IPS-18c (cell line): ENCODE measurements around the gene HDLBP.
"Not testable (repeated sequence)": the region's sequence is repeated elsewhere in the genome, so short reads cannot be mapped to it uniquely, and the experiment has no call there.

Experiments
- H3K4me3 ChIP-seq: 2 replicates; pipeline ENCODE4 v1.7.0; 2013; ENCODE audit warnings: low read depth, mild to moderate bottlenecking, low read length, moderate library complexity; ENCODE audit not compliant: insufficient read depth
- H3K9me3 ChIP-seq: one replicate; pipeline ENCODE4 v1.6.1; 2013; ENCODE audit warnings: mild to moderate bottlenecking, low read length, moderate library complexity; ENCODE audit not compliant: control insufficient read depth, insufficient read depth

HDLBP gene

DNA sequence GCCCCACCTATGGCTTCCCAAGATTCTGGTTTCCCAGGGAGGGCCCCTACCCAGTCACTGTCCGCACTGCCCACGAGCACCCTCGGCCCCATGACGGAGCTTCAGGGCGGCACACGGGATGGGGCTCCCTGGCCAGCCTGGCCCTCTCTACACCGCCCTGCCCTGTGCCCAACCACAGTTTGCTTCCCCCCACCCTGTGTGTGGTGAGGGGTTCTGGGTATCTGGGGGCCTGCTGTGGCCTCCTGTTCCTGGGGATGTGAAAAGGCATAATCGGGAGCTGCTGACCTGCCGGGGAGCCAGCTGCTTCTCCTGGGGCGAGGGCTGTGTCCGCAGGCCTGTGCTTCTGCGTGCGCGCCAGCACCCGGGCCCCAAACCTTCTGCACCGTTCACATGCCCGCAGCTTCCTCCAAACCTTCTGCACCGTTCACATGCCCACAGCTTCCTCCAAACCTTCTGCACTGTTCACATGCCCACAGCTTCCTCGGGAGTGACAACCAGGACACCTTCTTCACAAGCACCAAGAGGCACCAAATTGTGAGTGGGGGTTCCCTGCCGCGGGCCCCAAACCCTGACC, 114.6 kb downstream of the HDLBP start:
- peaks cover 3% of the 10 kb centered on the region for H3K9me3 ChIP-seq
- no peak overlapping the region for H3K4me3 ChIP-seq

DNA sequence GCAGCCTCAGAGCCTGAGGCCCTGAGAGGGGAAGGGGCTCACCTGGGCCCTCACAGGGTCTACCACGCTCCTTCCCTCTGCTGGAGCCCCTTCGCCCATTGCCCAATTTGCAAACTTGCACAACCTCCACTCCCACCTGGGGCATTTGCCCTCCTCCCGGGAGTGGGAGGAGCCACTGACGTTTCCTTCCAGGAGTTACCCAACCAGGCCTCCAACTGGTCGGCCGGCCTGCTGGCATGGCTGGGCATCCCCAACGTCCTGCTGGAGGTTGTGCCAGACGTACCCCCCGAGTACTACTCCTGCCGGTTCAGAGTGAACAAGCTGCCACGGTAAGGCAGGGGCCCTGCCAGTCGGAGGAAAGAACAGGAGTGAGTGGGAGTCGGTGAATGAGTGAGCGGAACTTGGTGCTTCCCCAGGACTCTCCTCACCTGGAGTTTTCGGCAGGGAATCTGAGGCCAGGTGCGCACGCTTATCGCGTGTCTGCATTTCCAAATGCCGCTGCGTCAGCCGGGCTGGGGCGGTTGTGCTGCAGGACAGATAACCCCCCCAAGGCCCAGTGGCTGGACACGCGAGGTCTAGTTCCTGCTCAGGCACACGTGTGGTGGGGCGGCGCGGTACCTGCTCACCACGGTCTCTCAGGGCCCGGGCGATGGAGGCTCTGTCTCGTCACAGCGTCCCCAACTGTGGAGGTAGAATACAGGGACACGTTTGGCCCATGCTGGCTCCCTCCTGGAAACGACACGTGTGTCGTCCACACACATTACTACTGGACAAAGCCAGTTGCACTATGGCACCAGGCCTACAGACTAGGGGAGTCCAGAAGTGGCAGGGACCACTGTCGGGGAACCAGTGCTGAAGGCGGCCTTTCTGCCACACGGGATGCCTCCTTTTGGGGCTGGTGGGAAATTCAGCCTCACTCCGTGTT, 115.3 kb downstream of the HDLBP start:
- no peak overlapping the region for H3K4me3 ChIP-seq

DNA sequence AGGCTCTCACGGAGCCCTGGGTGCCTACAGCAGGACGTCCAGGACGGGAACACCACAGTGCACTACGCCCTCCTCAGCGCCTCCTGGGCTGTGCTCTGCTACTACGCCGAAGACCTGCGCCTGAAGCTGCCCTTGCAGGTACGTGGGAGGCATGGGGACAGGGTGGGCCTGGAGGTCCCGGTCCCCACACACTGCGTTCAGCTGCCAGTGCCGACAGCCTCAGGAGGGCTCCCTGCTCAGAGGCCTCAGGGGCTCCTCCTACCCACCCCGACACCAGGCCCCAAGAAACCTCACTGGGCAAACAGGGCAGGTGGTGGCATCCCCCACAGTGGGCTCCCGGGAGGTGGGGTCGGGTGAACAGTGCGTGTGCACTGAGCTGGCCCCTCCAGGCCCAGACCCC, 116.2 kb downstream of the HDLBP start:
- Histone ChIP-seq H3K9me3 (peaks cover 3% of the 10 kb centered on the region), H3K4me3 (no peak overlapping the region)

More for the DNA sequence above, 115.3 kb downstream of the HDLBP start:
- peaks cover 3% of the 10 kb centered on the region for H3K9me3 ChIP-seq

DNA sequence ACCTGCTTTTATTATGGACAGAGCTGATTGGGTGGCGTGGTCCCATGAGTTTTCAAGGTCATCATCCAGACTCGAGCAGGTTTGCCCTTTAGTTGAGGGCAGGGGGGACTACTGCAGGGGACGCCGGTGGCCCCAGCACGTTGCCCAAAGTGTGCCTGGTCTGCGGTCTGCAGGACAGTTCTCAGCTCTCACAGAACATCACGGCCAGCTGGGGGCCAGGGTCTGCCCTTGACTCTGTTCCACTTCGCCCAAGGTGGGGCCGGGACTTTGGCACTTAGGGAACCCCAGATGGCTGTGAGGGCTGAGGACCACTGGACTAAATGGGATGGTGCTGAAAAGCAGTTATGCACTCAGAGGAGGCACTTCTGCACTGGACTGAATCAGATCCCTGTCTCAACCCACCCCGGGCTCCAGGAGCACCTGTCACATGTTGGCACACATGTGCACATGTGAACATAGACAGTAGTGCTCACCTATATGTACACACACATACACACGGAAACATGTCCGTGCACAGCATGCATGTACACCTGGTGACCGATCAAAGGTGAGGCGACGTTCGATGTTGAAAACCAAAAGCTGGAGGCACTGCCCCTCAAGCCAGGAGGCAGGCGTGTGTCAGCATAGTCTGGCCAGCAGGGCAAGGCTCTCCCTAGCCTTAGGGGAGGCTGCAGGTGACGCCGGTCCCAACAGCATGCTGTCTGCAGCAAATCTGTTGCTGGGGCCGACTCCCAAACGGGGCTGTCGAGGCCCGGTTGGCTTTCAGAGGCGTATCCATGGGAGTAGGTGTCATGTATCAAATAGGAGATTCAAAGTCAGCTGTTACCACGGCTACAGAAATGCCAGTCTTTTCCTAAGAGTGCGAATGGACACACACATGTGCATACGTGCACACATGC, 116.8 kb downstream of the HDLBP start:
- peaks cover 3% of the 10 kb centered on the region for H3K9me3 ChIP-seq
- no peak overlapping the region for H3K4me3 ChIP-seq

DNA sequence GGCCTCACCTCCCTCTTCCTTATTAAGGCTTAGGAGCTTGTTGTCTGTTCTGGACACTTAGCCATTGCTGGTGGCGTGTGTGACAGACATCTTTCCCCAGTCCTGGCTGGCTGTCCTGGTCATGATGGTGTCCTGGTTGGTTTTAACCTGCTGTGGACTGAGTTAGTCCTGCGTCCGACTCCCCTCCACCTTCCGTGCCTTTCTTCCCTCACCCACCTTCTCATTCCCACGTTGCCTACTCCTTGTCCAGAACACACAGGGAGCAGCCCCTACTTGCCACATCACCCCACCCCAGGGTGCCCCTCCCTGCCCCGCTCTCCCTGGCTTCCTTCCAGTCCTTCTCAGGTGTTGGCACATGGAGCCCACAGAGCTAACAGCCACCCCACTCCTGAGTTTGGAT, 117.5 kb downstream of the HDLBP start:
- H3K4me3 ChIP-seq = no peak overlapping the region
- peaks cover 3% of the 10 kb centered on the region for H3K9me3 ChIP-seq

DNA sequence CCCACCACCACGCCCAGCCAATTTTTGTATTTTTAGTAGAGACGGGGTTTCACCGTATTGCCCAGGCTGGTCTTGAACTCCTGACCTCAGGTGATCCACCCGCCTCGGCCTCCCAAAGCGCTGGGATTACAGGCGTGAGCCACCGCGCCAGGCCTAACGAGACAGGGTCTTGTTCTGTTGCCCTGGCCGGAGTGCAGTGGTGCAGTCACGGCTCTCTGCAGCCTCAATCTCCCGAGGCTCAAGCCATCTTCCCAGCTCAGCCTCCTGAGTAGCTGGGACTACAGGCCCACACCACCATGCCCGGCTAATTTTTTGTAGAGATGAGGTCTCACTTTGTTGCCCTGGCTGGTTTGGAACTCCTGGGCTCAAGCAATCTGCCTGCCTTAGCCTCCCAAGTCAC, 118.2 kb downstream of the HDLBP start:
- H3K9me3 ChIP-seq, H3K4me3 ChIP-seq: not testable (repeated sequence)

DNA sequence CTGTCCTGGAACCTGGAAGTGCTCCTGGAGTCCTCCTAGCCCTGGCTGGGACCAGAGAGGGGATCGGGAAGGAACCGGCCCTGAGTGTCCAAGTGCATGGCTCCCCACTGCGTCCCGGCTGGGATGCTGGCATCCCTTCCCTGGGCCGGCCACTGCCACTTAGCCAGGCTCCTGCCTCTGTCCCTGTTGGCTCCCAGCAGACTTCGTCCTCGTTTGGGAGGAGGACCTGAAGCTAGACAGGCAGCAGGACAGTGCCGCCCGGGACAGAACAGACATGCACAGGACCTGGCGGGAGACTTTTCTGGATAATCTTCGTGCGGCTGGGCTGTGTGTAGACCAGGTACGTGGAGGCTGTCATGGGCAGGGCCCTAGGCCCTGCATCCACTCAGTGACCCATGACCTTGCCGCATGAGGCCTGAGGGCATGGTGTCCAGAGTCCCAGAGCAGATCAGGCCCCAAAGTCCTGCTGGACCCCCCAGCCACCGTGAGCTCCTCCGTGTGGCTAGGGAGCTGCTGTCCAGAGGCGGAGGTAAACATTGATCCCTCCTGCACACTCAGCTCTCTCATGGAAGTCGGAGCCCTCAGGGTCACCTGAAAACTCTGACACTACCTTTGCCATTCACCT, 119.9 kb downstream of the HDLBP start:
- no peak overlapping the region for H3K4me3 ChIP-seq

DNA sequence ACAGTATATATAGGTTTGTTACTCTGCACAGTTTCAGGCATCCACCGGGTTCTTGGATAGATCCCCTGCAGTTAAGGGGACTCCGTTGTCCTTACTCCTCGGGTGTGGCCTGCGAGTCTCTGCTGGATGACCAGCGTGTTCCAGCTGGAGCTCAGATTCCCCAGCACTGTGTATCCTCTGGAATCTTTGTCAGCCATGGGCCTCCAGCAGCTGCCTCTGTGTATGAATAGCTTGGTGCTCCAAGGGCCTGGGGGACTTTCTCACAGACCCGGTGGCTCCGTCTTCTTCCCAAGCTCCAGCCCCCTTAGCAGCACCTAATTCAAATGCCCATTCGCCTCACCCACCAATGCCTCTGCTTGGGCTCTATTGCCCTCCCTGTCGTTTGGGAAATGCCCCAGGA, 120.7 kb downstream of the HDLBP start:
- H3K4me3 ChIP-seq = no peak overlapping the region
- H3K9me3 ChIP-seq = no peaks in the 10 kb centered on the region

More for the DNA sequence above, 119.9 kb downstream of the HDLBP start:
- H3K9me3 ChIP-seq = no peaks in the 10 kb centered on the region

DNA sequence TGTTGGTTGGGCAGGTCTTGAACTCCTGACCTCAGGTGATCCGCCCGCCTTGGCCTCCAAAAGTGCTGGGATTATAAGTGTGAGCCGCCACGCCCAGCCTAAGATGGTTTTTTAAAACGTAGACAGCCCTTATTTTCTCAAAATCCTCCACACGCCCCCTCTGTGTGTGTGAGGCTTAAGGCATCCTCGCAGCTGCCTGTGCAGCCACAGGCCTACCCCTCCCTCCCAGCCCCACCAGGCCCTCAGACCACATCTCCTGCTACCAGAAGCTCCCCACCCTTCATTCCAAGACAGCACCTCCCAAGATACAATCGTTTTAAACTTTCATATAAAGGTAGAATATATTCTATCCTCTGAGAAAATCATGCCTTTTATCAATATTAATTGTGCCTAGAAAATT, 122.2 kb downstream of the HDLBP start:
- no peak overlapping the region for H3K4me3 ChIP-seq
- H3K9me3 ChIP-seq = no peaks in the 10 kb centered on the region

DNA sequence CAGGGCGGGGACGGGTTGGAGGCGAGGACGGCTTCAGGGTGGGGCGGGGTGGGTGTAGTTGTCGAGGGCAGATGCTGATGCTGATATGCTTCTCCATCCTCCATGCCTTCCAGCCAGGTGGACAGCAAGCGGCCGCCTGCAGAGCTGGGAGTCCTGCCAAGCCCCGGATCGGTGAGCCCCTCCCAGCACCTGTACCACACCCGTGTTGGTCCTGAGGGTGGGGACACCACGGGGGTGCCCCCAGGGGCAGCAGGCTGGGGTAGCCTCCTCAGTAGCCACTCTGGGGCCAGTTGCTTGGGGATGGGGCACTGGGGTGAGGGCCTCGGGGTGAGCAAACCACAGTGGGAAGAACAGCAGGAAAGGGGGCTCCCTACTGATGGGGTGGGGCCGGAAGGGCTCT, 124.4 kb downstream of the HDLBP start:
- H3K4me3 ChIP-seq = no peak overlapping the region
- H3K9me3 ChIP-seq = no peaks in the 10 kb centered on the region

DNA sequence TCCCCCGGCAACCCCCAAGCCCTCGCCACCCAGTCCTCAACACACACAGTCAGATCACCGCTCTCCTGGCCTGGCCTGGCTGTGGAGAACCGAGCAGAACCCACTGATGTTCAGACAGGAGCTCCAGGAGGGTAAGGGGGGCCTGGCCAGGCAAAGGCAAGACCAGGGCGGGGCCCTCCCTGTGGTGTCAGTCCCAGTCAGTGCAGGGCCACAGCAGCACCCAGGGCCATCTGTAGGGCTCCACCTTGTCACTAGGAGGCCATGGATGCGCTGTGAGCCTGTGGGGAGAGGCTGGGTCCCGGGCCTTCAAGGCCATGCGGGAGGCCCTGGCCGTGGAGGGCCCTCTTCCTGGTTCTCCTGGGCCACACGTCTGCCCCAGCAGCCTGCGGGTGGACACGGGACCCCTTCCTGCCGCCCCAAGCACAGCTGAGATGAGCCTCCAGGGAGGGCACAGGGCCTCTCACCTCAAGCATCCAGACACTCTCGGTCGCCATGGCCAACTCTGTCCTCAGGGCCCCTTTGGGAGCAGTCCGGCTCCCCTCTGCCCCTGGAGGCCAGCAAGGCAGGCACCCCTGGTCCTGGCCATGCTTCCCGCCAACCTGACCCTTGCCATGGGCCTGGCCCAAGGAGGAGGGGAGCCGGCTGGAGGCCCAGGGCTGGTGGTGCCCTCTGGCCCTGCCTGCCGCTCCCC, 125.0 kb downstream of the HDLBP start:
- Histone ChIP-seq H3K4me3 (no peak overlapping the region), H3K9me3 (no peaks in the 10 kb centered on the region)

DNA sequence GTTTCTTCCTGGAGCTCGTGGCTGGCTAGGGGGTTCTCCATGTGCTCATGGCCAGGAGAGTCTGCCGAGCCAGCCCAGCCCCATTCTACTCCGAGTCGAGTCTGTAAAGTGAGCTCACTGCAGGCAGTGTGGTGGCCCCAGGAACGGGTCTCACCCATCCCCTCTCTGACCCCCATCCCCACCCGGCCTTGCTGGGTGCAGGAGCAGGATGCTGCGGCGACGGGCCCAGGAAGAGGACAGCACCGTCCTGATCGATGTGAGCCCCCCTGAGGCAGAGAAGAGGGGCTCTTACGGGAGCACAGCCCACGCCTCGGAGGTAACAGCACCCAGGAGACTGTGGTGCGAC, 125.6 kb downstream of the HDLBP start:
- H3K4me3 ChIP-seq = no peak overlapping the region
- H3K9me3 ChIP-seq = no peaks in the 10 kb centered on the region

DNA sequence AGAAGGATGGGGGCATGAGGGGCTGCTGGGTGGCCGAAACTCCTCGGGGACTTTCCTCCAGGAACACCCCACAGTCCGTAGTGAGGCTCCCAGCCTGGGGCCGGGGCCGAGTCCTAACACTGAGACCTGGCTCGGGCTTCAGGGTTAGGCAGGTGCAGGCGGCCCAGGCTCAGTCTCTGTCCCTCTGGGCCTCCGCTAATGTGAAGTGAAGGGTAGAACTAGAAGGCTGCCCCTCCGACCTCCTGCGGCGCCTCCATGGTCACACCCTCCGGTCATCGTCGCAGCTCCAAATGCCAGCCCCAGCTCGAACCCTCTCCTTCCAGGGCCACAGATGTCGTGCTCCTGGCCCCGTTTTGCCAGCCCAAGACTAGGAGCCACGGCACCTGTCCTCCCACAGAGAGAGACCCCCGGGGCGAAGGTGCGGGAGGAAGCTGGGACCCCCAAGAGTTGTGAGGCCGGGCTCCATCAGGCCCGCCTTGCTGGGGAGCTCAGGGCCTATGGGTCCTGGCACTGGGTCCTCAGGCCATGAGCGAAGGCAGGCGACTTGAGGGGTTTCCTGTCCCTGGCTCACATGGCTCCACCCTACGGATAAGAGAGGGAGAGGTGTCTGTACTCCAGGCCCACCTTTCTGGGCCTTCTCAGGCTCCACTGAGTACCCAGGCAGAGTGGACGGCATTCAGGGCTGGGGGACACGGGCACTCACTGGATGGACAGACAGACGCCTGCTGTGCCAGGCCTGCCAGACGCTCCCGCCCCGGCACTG, 126.2 kb downstream of the HDLBP start:
- Histone ChIP-seq H3K4me3 (no peak overlapping the region), H3K9me3 (no peaks in the 10 kb centered on the region)

DNA sequence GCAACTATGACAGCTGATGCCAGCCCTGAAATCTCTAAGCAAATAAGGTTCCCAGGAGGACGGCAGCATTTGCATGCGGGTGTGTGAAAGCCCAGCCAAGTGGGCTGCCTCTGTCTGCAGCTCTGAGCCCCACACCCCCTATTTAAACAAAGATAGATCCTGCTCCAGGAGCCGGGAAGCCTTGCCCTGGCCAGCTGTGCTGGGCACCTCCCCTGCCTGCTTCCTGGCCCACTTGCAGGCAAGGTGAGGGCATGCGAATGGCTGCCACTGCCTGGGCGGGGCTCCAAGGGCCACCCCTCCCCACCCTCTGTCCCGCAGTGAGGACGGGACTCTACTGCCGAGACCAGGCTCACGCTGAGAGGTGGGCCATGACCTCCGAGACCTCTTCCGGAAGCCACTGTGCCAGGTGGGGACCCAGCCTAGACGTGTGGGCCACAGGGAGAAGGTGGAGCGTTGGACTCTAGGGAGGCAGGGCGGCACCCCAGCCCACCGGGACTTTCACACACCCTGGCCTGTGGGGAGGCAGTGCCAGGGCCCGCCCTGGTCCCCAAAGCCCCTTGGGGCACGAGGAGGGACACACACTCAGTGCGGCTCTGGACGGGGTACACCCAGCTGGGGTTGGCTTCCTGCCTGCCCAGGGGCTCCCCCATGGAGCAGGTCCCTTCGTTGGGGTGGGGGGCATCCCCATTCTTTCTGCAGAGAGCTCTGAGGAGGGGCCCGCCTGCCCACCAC, 126.9 kb downstream of the HDLBP start, which contains the start of gene ANO7:
ANO7 (plus strand) TSS at position 317 of the 732 bp plus-strand sequence. CDS start 1,387 bp downstream, outside the sequence.
- Histone ChIP-seq H3K9me3 (no peaks in the 10 kb centered on the region), H3K4me3 (no peak within 1 kb of the TSS)

DNA sequence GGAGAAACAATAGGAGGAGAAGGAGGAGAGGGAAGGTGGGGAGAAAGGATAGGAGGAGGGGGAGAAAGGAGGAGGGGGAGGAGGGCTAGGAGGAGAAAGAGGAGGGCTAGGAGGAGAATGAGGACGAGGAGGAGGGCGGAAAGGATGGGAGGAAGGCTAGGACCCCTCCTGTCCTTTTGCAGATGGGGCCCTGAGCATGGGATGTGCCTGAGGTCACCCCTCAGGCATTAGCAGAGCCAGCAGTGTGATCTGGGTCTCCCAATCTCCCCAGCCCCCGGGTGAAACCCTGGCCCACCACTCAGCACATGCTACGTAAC, 127.6 kb downstream of the HDLBP start:
- no peak overlapping the region for H3K4me3 ChIP-seq
- H3K9me3 ChIP-seq = no peaks in the 10 kb centered on the region
